Endothelial cell of umbilical vein (primary cell): Measurements from ENCODE around the gene GRM7. TPM values are rescaled to one million over a fixed set of nuclear protein-coding genes. Genes with fewer than 3 reads are reported as not detected.

Experiments used
- BruUV-seq: library from RNA; stranded (reverse); fragments of 400-500 nt; replicated peaks from 2 replicates; lab custom pipeline; 2021; lab: Mats Ljungman, UMichigan
- CTCF ChIA-PET: fragments of 300-600, 350-600 bp; sonication (Branson Sonifier 250); formaldehyde crosslinking; loops from one replicate; lab custom pipeline; 2021; ENCODE audit warnings: antibody characterized with exemption, inconsistent platforms; lab: Charles Lee
- POLR2A ChIA-PET: fragments of 300-600, 350-600 bp; sonication (Branson Sonifier 250); formaldehyde crosslinking; loops from one replicate; lab custom pipeline; 2021; ENCODE audit warnings: antibody characterized with exemption, inconsistent platforms; lab: Charles Lee
- DNase-seq: peaks from one replicate; pipeline ENCODE4 v3.0.0-alpha.2; 2011; ENCODE audit warnings: low read depth, low spot score
- FAIRE-seq: peaks from 2 replicates; lab custom pipeline; 2011; peaks lifted over from hg19 to GRCh38; lab: Jason Lieb, UNC
- H2AFZ ChIP-seq: 2 replicates; pipeline ENCODE4 v1.6.0; 2012; ENCODE audit warnings: low read depth, low read length, control low read depth, inconsistent platforms
- H3K27ac ChIP-seq: 2 replicates; pipeline ENCODE4 v1.5.1; 2011; ENCODE audit warnings: low read depth, mild to moderate bottlenecking, control low read depth, low read length, moderate library complexity; ENCODE audit not compliant: insufficient read depth
- H3K27me3 ChIP-seq, 2 experiments: 2 replicates each; pipeline versions ENCODE4 v1.6.0 to v1.6.1; 2011; ENCODE audit warnings: low read length in 2 of 2, mixed read lengths in 1 of 2; ENCODE audit not compliant: control insufficient read depth in 2 of 2, insufficient read depth in 2 of 2
- H3K36me3 ChIP-seq, 2 experiments: 2 replicates in 1 of 2; 3 replicates in 1 of 2; pipeline ENCODE4 v1.5.1; 2011; ENCODE audit warnings: low read length in 2 of 2, mild to moderate bottlenecking in 1 of 2, moderate library complexity in 1 of 2; ENCODE audit not compliant: control insufficient read depth in 2 of 2, insufficient read depth in 2 of 2; ENCODE audit errors: extremely low read depth in 1 of 2
- H3K4me1 ChIP-seq: 3 replicates; pipeline ENCODE4 v1.5.1; 2011; ENCODE audit warnings: mild to moderate bottlenecking, low read length; ENCODE audit not compliant: control insufficient read depth, insufficient read depth; ENCODE audit errors: extremely low read depth
- H3K4me2 ChIP-seq: 2 replicates; pipeline ENCODE4 v1.6.1; 2011; ENCODE audit warnings: low read length, control low read depth, mixed read lengths; ENCODE audit not compliant: insufficient read depth
- H3K4me3 ChIP-seq, 3 experiments: fragments of 200-600 bp in 1 of 3; sonication (generic), shearing (Covaris generic) in 1 of 3; replicated peaks in 1 of 3; 2 replicates each; pipeline ENCODE4 v1.5.1; 2011 to 2016; ENCODE audit warnings: control low read depth in 3 of 3, low read length in 3 of 3, mild to moderate bottlenecking in 2 of 3, inconsistent platforms in 1 of 3, low read depth in 1 of 3, moderate library complexity in 1 of 3; ENCODE audit not compliant: insufficient read depth in 1 of 3
- H3K79me2 ChIP-seq: 2 replicates; pipeline ENCODE4 v1.6.0; 2012; ENCODE audit warnings: low read length, inconsistent platforms; ENCODE audit not compliant: control insufficient read depth, insufficient read depth
- H3K9ac ChIP-seq: replicated peaks from 2 replicates; pipeline ENCODE3; 2011; ENCODE audit warnings: low read length, control low read depth; ENCODE audit not compliant: insufficient read depth; ENCODE audit errors: extremely low read depth
- H3K9me1 ChIP-seq: replicated peaks from 3 replicates; pipeline ENCODE4 v1.6.0; 2011; ENCODE audit warnings: mild to moderate bottlenecking, low read length; ENCODE audit not compliant: control insufficient read depth, insufficient read depth; ENCODE audit errors: extremely low read depth
- H3K9me3 ChIP-seq: replicated peaks from 2 replicates; pipeline ENCODE4 v1.5.1; 2012; ENCODE audit warnings: low read length, inconsistent platforms; ENCODE audit not compliant: control insufficient read depth, insufficient read depth
- H4K20me1 ChIP-seq: replicated peaks from 2 replicates; pipeline ENCODE3; 2011; ENCODE audit warnings: mild to moderate bottlenecking, low read length; ENCODE audit not compliant: control insufficient read depth, insufficient read depth; ENCODE audit errors: extremely low read depth
- CTCF ChIP-seq, 2 donors: IDR thresholded peaks; 1 replicate in 1 of 2; 2 replicates in 1 of 2; pipeline ENCODE4 v1.5.1; 2011; ENCODE audit warnings: low read length in 2 of 2, mild to moderate bottlenecking in 2 of 2, moderate library complexity in 2 of 2, control low read depth in 1 of 2, inconsistent platforms in 1 of 2, low read depth in 1 of 2; ENCODE audit not compliant: insufficient read depth in 1 of 2; ENCODE audit errors: extremely low read depth in 1 of 2
- EZH2 ChIP-seq: IDR thresholded peaks from 2 replicates; pipeline ENCODE4 v1.6.1; 2012; ENCODE audit warnings: borderline replicate concordance, low read depth, mild to moderate bottlenecking, moderate library complexity, low read length, inconsistent platforms; ENCODE audit not compliant: severe bottlenecking
- FOS ChIP-seq: IDR thresholded peaks from 2 replicates; pipeline ENCODE4 v1.6.1; 2011; ENCODE audit warnings: mild to moderate bottlenecking, low read length, moderate library complexity, borderline replicate concordance; ENCODE audit not compliant: insufficient read depth
- GATA2 ChIP-seq: IDR thresholded peaks from 2 replicates; pipeline ENCODE4 v1.7.0; 2011; ENCODE audit warnings: low read depth, mild to moderate bottlenecking, moderate library complexity, mixed read lengths, low read length; ENCODE audit not compliant: insufficient read length, insufficient read depth
- JUN ChIP-seq: IDR thresholded peaks from 2 replicates; pipeline ENCODE4 v1.6.1; 2011; ENCODE audit warnings: borderline replicate concordance, low read depth; ENCODE audit not compliant: insufficient read length, insufficient read depth
- MAX ChIP-seq: IDR thresholded peaks from 2 replicates; pipeline ENCODE4 v1.6.1; 2011; ENCODE audit not compliant: insufficient read depth, insufficient read length
- MYC ChIP-seq: IDR thresholded peaks from one replicate; pipeline ENCODE4 v1.6.1; 2011; ENCODE audit warnings: mild to moderate bottlenecking, low read depth, low read length
- POLR2A ChIP-seq: IDR thresholded peaks from 2 replicates; pipeline ENCODE4 v1.6.1; 2012; ENCODE audit warnings: low read depth, mild to moderate bottlenecking, control low read depth, low read length
- POLR2AphosphoS5 ChIP-seq: IDR thresholded peaks from 2 replicates; pipeline ENCODE4 v1.6.1; 2012; ENCODE audit warnings: low read depth, mild to moderate bottlenecking, control low read depth, low read length, moderate library complexity; ENCODE audit not compliant: insufficient read depth
- dilution Hi-C: fragments of 300-500 bp; cut with MboI; formaldehyde crosslinking; loops from one replicate; pipeline ENCODE4 v1.15.0; 2019; ENCODE audit warnings: low sequenced_read_pairs; ENCODE audit not compliant: extremely low pct_ligation_motif_present
- intact Hi-C: fragments of 100-400 bp; cut with micrococcal nuclease; formaldehyde crosslinking; loops from one replicate; pipeline ENCODE4 v1.10.0; 2022
- polyA plus RNA-seq, 4 experiments: library from polyadenylated mRNA; depleted of rRNA in 3 of 4; stranded (reverse) in 3 of 4; unstranded in 1 of 4; fragments of >200 nt; gene quantifications; 2 replicates each; pipeline versions ENCODE4 v1.2.1 to v1.2.3, GENCODE V29; 2011 to 2012; ENCODE audit warnings: missing spikeins in 1 of 4
- total RNA-seq: library from RNA; stranded (reverse); gene quantifications from 2 replicates; pipeline ENCODE4 v1.2.3, GENCODE V29; 2021

Gene GRM7
- total and polyA plus RNA-seq, 2 donors (not counting 3 experiments of a cell fraction or from before 2014, with no cell fraction given): 0.12 TPM; not detected in 1

DNA sequence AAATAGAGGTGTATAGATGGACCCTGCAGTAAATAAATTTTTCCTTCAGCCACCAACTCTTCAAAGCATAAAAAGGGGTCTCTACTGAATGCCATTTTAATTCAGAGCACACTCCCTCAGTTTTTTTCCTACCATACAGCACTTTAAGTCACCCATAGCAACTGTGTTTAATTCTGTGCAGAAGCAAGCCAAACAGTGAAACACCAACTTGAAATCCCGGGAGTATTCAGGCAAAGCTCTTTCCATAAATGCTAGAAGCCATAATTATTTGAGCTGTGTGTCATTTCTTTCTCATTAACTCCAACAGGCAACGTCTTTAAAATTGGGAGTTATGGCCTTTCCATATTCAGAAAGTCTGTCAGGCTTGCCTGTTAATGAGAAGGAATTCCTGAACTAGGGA, 562.1 kb downstream of the GRM7 start:
- DNase-seq: no peak
- Histone ChIP-seq H3K36me3 (no peaks in the 10 kb centered on the region), H3K4me2 (no peak overlapping the region), H3K9me3 (no peaks in the 10 kb centered on the region), H4K20me1 (no peaks in the 10 kb centered on the region), H3K79me2 (no peaks in the 10 kb centered on the region), H2AFZ (no peak overlapping the region), H3K9me1 (no peaks in the 10 kb centered on the region), H3K9ac (no peak overlapping the region), H3K4me3 (no peak overlapping the region), H3K27ac (no peak overlapping the region), H3K27me3 (no peaks in the 10 kb centered on the region), H3K4me1 (no peaks in the 10 kb centered on the region)
- FAIRE-seq: no peak
- dilution Hi-C loops: no loop called here
- BruUV-seq: no TSS peak
- intact Hi-C loops: no loop called here
- TF ChIP-seq JUN (no peak), POLR2AphosphoS5 (no peak), GATA2 (no peak), CTCF (IDR thresholded peaks at IDR 0.05; ENCODE audit: extremely low read depth in 1 of 2, insufficient read depth in 1 of 2, low read depth in 1 of 2, low read length in 2 of 2) (no peak), POLR2A (no peak), FOS (no peak), MAX (no peak), MYC (no peak), EZH2 (no peak)
- CTCF ChIA-PET: no interaction called here
- POLR2A ChIA-PET: no interaction called here
